Measurements from ENCODE around the gene GSX2.
"Not testable (repeated sequence)": the region's sequence is repeated elsewhere in the genome, so short reads cannot be mapped to it uniquely, and the experiment has no call there.

The GSX2 gene

DNA sequence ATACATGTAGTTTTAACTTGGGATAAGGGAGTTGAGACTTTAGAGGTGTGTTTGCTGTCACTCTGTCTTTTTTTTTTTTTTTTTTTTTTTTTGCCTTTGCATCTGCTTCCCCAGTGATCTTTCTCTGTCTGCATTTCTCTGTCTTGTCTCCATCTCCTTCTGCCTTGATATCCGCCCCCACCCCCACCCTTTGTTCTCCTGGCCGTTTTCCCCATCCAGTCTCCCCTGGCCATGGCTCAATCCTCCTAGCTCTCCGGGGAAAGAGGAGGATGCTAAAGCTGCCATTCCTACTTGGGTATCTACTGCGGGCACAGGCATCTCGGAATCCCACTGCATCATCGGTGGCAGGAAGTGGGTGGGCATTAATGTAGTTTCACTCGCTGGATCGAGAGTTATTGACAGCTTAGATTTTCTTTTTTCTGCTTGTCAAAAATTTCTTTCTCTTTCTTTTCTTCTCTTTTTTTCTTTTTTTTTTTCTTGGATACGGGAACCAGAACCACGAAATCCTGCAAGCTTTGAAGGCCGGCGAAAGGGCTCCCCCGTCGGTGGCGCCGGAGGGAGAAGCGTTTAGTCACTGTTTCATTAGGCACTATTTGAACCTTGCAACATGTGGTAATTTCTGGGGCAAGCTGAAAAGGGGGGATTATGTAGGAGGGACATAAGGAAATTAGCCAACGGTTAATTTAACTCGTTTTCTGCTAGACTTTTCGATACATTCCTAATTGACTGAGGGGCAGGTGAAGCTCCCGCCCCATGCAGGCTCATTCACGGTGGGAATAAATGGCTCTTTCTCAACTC, 8.2 kb downstream of the GSX2 start:
- DNase-seq = no peak

DNA sequence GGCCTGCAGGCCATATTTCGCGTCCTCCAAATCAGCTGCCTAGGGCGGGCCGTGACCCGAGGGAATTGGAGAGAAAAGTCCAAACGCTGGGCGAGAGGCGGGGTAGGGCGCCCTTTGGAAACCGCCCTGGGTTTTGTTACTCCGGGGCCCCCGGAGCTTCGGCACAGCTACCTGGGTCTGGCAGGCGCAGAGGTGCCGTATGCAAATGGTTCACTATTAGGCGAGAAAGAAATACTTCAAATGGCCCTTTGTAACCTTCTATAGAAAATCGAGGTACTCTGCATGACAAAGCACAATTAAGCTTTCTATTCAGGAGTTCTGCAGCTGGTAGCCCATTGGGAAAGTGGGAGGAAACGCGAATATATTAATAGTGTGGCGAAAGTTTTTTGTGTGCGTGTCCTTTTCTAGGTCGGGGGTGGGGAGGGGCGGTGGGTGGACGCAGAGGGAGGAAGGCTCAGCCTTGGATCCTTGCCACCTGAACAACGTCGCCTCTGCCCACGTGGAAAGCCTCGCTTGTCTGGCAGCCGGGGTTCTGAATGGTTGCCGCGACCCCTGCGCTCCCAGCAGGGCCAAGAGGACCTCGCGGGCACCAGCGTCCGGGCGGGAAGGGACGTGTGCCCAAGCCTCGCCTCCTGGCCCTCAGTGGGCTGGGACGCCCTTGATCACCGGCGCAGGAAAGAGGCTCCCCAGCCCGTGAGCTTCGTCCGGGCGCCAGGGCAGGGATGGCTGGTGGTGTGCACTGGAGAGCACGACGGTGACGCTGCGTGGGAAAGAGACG, 9.5 kb downstream of the GSX2 start:
- no peak for DNase-seq

DNA sequence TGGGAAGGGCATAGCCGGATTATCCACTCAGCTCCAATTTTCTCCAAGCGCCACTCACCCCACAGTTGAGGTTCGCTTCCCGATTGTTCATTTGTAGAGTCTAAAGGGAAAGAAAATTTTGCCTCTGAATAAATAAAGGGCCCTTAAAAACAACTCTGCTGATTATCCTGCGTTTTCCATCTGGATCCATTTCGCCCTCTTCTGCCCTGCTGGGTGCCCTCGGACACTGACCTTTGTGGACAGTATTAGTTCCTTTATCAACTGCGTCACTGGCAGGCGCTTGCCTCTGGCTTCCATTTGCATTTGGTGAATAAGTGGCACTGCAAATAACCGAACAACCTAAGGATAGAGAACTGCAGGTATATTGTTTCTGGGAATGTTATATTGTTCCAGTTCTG, 10.1 kb downstream of the GSX2 start:
- no peak for DNase-seq

- not testable (repeated sequence) for DNase-seq
Observed at GRCh38 chr4:54113206-54113605, 13.2 kb downstream of the GSX2 start.

DNA sequence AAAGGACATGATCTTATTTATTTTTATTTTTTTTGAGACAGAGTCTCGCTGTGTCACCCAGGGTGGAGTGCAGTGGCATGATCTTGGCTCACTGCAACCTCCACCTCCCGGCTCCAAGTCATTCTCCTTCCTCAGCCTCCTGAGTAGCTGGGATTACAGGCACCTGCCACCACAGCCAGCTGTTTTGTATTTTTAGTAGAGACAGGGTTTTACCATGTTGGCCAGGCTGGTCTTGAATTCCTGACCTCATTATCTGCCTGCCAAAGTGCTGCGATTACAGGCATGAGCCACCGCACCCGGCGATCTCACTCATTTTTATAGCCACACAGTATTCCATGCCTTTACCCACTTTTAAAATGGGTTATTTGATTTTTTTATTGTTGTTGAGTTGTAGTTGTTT, 16.3 kb downstream of the GSX2 start:
- DNase-seq = not testable (repeated sequence)

DNA sequence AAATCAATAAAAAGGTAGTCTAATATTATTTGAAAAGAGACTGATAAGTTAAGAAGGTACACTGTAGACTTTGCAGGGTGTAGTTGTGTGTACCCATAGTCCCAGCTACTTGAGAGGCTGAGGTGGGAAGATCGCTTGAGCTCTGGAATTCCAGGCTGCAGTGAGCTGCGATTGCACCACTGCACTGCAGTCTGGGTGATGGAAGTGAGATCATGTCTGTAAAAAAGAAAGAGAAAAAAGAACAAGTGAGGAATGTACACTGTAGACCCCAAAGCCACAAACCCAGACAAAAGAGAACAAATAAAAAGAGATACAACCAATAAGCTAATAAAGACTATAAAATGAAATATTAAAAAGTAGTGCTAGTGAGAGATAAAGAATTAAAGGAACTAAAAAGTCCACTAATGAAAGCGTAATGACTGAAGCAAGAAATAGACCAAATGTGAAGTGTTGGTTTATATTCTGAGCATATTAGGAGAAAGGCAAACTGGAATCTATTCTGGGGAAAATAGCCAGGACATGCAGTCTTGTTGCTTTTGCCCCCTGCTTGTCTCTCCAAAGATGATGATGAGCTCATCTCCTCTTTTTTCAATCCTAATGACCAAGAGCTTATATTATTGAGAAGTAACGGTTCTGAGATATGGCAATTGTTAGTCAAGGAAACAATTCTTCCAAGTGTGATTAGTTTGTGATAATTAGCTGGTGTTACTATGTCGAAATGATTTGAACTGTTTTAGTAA, 19.1 kb downstream of the GSX2 start:
- no peak for DNase-seq

DNA sequence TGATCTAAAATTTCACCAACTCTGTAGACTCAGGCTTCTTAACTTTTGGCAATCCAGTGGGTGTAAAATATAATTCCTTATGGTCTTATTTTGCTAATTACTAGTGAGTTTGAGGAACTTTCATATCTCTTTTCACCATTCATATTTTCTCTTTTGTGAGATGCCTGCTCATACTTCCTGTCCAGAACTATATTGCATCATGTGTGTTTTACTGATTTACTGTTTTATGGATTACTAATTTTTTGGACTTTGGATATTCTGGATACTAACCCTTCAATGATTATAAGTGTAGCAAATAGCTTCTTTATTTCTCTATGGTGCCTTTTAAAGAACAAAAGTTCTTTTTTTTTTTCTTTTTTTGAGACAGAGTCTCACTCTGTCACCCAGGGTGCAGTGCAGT, 20.6 kb downstream of the GSX2 start:
- no peak for DNase-seq

- no peak for DNase-seq
Observed at GRCh38 chr4:54127660-54128059, 27.7 kb downstream of the GSX2 start.

GRCh38 chr4:54128694-54129093, 28.7 kb downstream of the GSX2 start:
- DNase-seq = not testable (repeated sequence)

DNA sequence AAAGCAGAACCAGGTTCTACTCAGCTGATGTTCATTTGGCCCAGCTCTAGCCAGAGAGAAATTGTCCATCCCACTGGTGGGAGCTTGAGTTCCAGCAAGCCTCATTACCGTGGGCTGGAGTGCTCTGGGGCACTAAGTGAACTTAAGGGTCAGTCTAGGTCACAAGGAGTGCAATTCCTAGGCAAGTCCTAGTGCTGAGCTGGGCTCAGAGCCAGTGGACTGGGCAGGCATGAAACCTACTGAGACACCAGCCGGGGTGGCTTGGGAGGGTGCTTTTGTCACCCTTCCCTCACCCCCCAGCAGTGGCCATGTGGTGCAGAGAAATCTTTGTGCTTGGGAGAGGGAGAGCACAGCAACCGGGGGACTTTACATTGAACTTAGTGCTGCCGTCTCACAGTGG, 39.4 kb downstream of the GSX2 start:
- no peak for DNase-seq

GRCh38 chr4:54140287-54140686, 40.3 kb downstream of the GSX2 start:
- DNase-seq = no peak

GRCh38 chr4:54144199-54144598, 44.2 kb downstream of the GSX2 start:
- no peak for DNase-seq

- DNase-seq = no peak
Observed at GRCh38 chr4:54144661-54145171, 44.8 kb downstream of the GSX2 start.

- no peak for DNase-seq
Observed at GRCh38 chr4:54146139-54146538, 46.2 kb downstream of the GSX2 start.

DNA sequence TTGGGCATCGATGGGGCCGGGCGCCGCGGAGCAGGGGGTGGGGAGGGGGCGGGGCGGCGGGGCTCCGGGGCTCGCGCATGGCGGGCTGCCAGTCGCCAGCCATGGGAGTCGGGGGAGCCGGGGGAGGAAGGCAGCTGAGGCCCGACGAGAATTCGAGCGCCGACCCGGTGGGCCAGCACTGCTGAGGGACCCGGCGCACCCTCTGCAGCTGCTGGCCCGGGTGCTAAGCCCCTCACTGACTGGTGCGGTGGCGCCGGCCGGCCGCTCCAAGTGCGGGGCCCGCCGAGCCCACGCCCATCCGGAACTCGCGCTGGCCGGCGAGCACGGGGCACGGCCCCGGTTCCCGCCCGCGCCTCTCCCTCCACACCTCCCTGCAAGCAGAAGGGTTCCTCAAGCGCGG, 49.4 kb downstream of the GSX2 start:
- no peak for DNase-seq

Data from T-helper 9 cell (primary cell).